HepG2 (cell line): ENCODE measurements around the gene NCOA5. TPM values are rescaled to one million over a fixed set of nuclear protein-coding genes. Genes with fewer than 3 reads are reported as not detected.

Experiments
- ATRX ChIP-seq: sonication (generic); formaldehyde crosslinking; IDR thresholded peaks from 2 replicates; pipeline ENCODE4 v1.4.0; 2020; ENCODE audit warnings: missing genetic modification reagents, borderline replicate concordance
- BCL6 ChIP-seq: IDR thresholded peaks from 2 replicates; pipeline ENCODE4 v1.6.1; 2016; ENCODE audit warnings: missing genetic modification reagents, missing compliant biosample characterization
- ETV5 ChIP-seq: IDR thresholded peaks from 2 replicates; pipeline ENCODE4 v1.6.1; 2018; ENCODE audit warnings: missing biosample characterization, missing genetic modification reagents, inconsistent platforms, borderline replicate concordance
- KLF15 ChIP-seq: sonication (generic); formaldehyde crosslinking; IDR thresholded peaks from 2 replicates; pipeline ENCODE4 v1.8.1; 2023; ENCODE audit warnings: borderline replicate concordance, mild to moderate bottlenecking, inconsistent platforms, missing genetic modification reagents, mixed read lengths
- NCOA1 ChIP-seq: sonication (generic); formaldehyde crosslinking; IDR thresholded peaks from 2 replicates; pipeline ENCODE4 v1.9.0; 2021; ENCODE audit warnings: missing genetic modification reagents
- SMAD3 ChIP-seq: sonication (generic); formaldehyde crosslinking; IDR thresholded peaks from 2 replicates; pipeline ENCODE4 v1.4.0; 2020; ENCODE audit warnings: missing genetic modification reagents
- SNAI1 ChIP-seq: sonication (generic); formaldehyde crosslinking; IDR thresholded peaks from 2 replicates; pipeline ENCODE4 v1.5.0; 2020; ENCODE audit warnings: mild to moderate bottlenecking, missing genetic modification reagents, borderline replicate concordance
- SOX6 ChIP-seq, 2 experiments: fragments of 450-650 bp in 1 of 2; sonication (generic) in 1 of 2; formaldehyde crosslinking in 1 of 2; IDR thresholded peaks; 2 replicates each; pipeline versions ENCODE4 v1.4.0 to v1.6.1; 2017 to 2020; ENCODE audit warnings: antibody characterized with exemption in 1 of 2, mild to moderate bottlenecking in 1 of 2, missing genetic modification reagents in 1 of 2
- SRSF9 ChIP-seq: fragments of 200-400 bp; formaldehyde crosslinking; IDR thresholded peaks from 2 replicates; pipeline ENCODE4 v1.6.1; 2018; ENCODE audit warnings: borderline replicate concordance, mild to moderate bottlenecking, low read depth, low read length; ENCODE audit not compliant: insufficient read depth, poor library complexity, severe bottlenecking
- THAP11 ChIP-seq: IDR thresholded peaks from 2 replicates; pipeline ENCODE4 v1.6.1; 2016; ENCODE audit warnings: missing biosample characterization, missing genetic modification reagents
- ZC3H13 ChIP-seq: sonication (generic); formaldehyde crosslinking; IDR thresholded peaks from 2 replicates; pipeline ENCODE4 v1.8.1; 2023; ENCODE audit warnings: mild to moderate bottlenecking, missing genetic modification reagents, moderate library complexity
- ZEB1 ChIP-seq: IDR thresholded peaks from 2 replicates; pipeline ENCODE4 v1.6.1; 2012; ENCODE audit warnings: mild to moderate bottlenecking, low read depth, inconsistent platforms; ENCODE audit not compliant: insufficient replicate concordance
- ZNF264 ChIP-seq: sonication (generic); formaldehyde crosslinking; IDR thresholded peaks from 2 replicates; pipeline ENCODE4 v1.4.0; 2020; ENCODE audit warnings: missing genetic modification reagents
- ZNF468 ChIP-seq: sonication (generic); formaldehyde crosslinking; IDR thresholded peaks from 2 replicates; pipeline ENCODE4 v1.8.0; 2022; ENCODE audit warnings: mild to moderate bottlenecking, moderate library complexity, missing genetic modification reagents
- ZNF768 ChIP-seq: sonication (generic); formaldehyde crosslinking; IDR thresholded peaks from 2 replicates; pipeline ENCODE4 v1.4.0; 2020; ENCODE audit warnings: missing genetic modification reagents
- ZNF841 ChIP-seq: sonication (generic); formaldehyde crosslinking; IDR thresholded peaks from 2 replicates; pipeline ENCODE4 v1.8.1; 2023; ENCODE audit warnings: missing genetic modification reagents, borderline replicate concordance
- ZNF878 ChIP-seq: sonication (generic); formaldehyde crosslinking; IDR thresholded peaks from 2 replicates; pipeline ENCODE4 v1.8.1; 2023; ENCODE audit warnings: mild to moderate bottlenecking, missing genetic modification reagents, moderate library complexity
- polyA plus RNA-seq, 8 experiments: library from polyadenylated mRNA; depleted of rRNA in 3 of 8; stranded (reverse) in 7 of 8; unstranded in 1 of 8; fragments of >200 nt; fragmentation: Illumina TruSeq in 4 of 8; extraction: Trizol in 4 of 8; gene quantifications; 2 replicates each; pipeline versions ENCODE4 v1.2.1 to v1.2.3, GENCODE V29; 2011 to 2016; ENCODE audit warnings: low read depth in 4 of 8, missing spikeins in 1 of 8, mixed read lengths in 1 of 8; ENCODE audit not compliant: insufficient read depth in 1 of 8
- total RNA-seq, 5 experiments: library from RNA; depleted of rRNA; stranded (reverse); fragments of >200 nt; fragmentation: Illumina TruSeq; extraction: Trizol; gene quantifications; 2 replicates each; pipeline ENCODE4 v1.2.3, GENCODE V29; 2016; ENCODE audit warnings: low read depth in 1 of 5
- TF ChIP-seq, protein P1 (sequence below): sonication (generic); formaldehyde crosslinking; IDR thresholded peaks from 2 replicates; pipeline ENCODE4 v1.4.0; 2020; ENCODE audit warnings: missing genetic modification reagents, borderline replicate concordance
- TF ChIP-seq, protein P2 (sequence below): sonication (generic); formaldehyde crosslinking; IDR thresholded peaks from 2 replicates; pipeline ENCODE4; 2020; ENCODE audit warnings: missing genetic modification reagents, mild to moderate bottlenecking, borderline replicate concordance
- TF ChIP-seq, protein P3 (sequence below): sonication (generic); formaldehyde crosslinking; IDR thresholded peaks from 2 replicates; pipeline ENCODE4 v1.4.0; 2020; ENCODE audit warnings: missing genetic modification reagents

NCOA5 gene
- total and polyA plus RNA-seq, 2 of the 13 experiments (the other 11 are each of a cell fraction or from before 2014, with no cell fraction given): 16.5 to 28.4 TPM

DNA sequence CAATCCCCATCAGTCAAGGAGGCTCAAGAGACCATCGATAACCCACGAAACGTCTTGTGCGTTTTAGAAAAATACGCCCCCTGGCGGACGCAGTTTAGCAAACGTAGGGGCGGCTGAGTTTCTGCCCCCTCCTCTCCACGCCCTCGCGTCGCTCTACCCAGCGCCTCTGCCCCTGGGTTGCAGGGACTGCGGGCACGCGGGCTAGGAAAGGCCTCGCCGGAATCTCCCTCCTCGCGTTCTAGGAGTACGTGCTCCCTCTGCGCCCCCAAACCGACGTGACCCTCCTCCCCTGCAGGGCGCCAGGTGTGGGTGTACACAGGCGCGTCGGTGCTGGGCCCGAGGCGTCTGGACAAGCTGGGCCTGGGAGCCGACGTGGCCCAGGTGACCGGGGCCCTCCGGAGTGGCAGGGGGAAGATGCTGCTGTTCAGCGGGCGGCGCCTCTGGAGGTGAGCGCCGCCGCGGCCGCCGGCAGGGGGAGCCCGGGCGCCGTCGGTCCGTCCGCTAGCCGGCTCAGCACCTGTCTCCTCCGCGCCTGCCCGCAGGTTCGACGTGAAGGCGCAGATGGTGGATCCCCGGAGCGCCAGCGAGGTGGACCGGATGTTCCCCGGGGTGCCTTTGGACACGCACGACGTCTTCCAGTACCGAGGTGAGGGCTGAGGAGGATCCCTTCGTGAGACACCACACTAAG, 75.8 kb downstream of the NCOA5 start (continued):
- TF ChIP-seq, protein P1, sequence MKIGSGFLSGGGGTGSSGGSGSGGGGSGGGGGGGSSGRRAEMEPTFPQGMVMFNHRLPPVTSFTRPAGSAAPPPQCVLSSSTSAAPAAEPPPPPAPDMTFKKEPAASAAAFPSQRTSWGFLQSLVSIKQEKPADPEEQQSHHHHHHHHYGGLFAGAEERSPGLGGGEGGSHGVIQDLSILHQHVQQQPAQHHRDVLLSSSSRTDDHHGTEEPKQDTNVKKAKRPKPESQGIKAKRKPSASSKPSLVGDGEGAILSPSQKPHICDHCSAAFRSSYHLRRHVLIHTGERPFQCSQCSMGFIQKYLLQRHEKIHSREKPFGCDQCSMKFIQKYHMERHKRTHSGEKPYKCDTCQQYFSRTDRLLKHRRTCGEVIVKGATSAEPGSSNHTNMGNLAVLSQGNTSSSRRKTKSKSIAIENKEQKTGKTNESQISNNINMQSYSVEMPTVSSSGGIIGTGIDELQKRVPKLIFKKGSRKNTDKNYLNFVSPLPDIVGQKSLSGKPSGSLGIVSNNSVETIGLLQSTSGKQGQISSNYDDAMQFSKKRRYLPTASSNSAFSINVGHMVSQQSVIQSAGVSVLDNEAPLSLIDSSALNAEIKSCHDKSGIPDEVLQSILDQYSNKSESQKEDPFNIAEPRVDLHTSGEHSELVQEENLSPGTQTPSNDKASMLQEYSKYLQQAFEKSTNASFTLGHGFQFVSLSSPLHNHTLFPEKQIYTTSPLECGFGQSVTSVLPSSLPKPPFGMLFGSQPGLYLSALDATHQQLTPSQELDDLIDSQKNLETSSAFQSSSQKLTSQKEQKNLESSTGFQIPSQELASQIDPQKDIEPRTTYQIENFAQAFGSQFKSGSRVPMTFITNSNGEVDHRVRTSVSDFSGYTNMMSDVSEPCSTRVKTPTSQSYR: no peak
- TF ChIP-seq BCL6 (CRISPR knock-in tag) (peak; percentile 6; the same call in 1 of the 2 replicates), ZNF878 (CRISPR knock-in tag) (no peak), ZNF264 (CRISPR knock-in tag) (no peak), THAP11 (CRISPR knock-in tag) (no peak; the same call in 1 of the 2 replicates), SRSF9 (no peak), ATRX (CRISPR knock-in tag) (no peak), ZNF468 (CRISPR knock-in tag) (no peak), ZEB1 (no peak), KLF15 (CRISPR knock-in tag) (no peak), NCOA1 (CRISPR knock-in tag) (peak; percentile 74), ZNF841 (CRISPR knock-in tag) (no peak), ETV5 (CRISPR knock-in tag) (no peak; the same call in 1 of the 2 replicates), SMAD3 (CRISPR knock-in tag) (no peak), SOX6 (IDR thresholded peaks at IDR 0.05) (no peak), SOX6 (CRISPR knock-in tag; IDR thresholded peaks at IDR 0.05) (no peak), SNAI1 (no peak), ZC3H13 (CRISPR knock-in tag) (peak; percentile 87; the same call in 1 of the 2 replicates), ZNF768 (CRISPR knock-in tag) (peak; percentile 70)
- TF ChIP-seq, protein P2, sequence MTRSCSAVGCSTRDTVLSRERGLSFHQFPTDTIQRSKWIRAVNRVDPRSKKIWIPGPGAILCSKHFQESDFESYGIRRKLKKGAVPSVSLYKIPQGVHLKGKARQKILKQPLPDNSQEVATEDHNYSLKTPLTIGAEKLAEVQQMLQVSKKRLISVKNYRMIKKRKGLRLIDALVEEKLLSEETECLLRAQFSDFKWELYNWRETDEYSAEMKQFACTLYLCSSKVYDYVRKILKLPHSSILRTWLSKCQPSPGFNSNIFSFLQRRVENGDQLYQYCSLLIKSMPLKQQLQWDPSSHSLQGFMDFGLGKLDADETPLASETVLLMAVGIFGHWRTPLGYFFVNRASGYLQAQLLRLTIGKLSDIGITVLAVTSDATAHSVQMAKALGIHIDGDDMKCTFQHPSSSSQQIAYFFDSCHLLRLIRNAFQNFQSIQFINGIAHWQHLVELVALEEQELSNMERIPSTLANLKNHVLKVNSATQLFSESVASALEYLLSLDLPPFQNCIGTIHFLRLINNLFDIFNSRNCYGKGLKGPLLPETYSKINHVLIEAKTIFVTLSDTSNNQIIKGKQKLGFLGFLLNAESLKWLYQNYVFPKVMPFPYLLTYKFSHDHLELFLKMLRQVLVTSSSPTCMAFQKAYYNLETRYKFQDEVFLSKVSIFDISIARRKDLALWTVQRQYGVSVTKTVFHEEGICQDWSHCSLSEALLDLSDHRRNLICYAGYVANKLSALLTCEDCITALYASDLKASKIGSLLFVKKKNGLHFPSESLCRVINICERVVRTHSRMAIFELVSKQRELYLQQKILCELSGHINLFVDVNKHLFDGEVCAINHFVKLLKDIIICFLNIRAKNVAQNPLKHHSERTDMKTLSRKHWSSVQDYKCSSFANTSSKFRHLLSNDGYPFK (CRISPR knock-in tag): peak; percentile 71; the same call in 1 of the 2 replicates
- TF ChIP-seq, protein P3, sequence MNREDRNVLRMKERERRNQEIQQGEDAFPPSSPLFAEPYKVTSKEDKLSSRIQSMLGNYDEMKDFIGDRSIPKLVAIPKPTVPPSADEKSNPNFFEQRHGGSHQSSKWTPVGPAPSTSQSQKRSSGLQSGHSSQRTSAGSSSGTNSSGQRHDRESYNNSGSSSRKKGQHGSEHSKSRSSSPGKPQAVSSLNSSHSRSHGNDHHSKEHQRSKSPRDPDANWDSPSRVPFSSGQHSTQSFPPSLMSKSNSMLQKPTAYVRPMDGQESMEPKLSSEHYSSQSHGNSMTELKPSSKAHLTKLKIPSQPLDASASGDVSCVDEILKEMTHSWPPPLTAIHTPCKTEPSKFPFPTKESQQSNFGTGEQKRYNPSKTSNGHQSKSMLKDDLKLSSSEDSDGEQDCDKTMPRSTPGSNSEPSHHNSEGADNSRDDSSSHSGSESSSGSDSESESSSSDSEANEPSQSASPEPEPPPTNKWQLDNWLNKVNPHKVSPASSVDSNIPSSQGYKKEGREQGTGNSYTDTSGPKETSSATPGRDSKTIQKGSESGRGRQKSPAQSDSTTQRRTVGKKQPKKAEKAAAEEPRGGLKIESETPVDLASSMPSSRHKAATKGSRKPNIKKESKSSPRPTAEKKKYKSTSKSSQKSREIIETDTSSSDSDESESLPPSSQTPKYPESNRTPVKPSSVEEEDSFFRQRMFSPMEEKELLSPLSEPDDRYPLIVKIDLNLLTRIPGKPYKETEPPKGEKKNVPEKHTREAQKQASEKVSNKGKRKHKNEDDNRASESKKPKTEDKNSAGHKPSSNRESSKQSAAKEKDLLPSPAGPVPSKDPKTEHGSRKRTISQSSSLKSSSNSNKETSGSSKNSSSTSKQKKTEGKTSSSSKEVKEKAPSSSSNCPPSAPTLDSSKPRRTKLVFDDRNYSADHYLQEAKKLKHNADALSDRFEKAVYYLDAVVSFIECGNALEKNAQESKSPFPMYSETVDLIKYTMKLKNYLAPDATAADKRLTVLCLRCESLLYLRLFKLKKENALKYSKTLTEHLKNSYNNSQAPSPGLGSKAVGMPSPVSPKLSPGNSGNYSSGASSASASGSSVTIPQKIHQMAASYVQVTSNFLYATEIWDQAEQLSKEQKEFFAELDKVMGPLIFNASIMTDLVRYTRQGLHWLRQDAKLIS (CRISPR knock-in tag): 0 out of 2 replicates have a peak, but pooled peaks have one; percentile 22
